ENCODE measurements around the gene IGFBPL1.

Gene IGFBPL1

DNA sequence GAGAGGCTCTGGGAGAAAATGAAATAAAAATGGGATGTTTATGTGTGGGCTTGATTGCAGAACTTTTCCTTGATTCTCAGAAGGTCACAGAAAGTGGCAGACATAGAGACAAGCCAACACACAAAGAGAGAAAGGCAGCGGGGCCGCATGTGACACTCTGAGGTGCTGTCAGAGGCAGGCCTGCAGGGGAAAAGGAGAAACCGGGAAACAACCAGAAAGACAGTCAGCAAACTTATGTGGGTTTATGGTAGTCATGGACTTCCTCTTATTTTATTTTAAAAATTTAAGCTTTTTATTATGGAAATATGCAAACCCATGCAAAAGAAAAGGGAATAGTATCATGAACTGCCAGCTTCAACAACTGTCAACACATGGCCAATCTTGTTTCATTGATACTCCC lies 16.3 kb upstream of the IGFBPL1 start:
- H3K27me3 ChIP-seq (ENCODE audit: control insufficient read depth in 3 of 3, insufficient read depth in 3 of 3, low read depth in 1 of 3, low read length in 3 of 3), result no peaks in the 10 kb centered on the region
- H3K9ac ChIP-seq (ENCODE audit: low read depth, low read length, poor library complexity), result no peak overlapping the region
- H2AFZ ChIP-seq (ENCODE audit: low read length), result no peak overlapping the region
- H3K27ac ChIP-seq (replicated peaks; ENCODE audit: low read length), result no peak overlapping the region
- H2BK12ac ChIP-seq (ENCODE audit: low read length), result no peak overlapping the region
- H3K14ac ChIP-seq (ENCODE audit: low read length), result no peak overlapping the region
- no peak overlapping the region for H2AK5ac ChIP-seq (ENCODE audit: low read depth, low read length)
- H2BK5ac ChIP-seq (ENCODE audit: low read length), result no peak overlapping the region
- no peak overlapping the region for H3K23ac ChIP-seq (ENCODE audit: low read depth, low read length, poor library complexity)
- no peak overlapping the region for H2BK15ac ChIP-seq (ENCODE audit: low read length)
- H3K18ac ChIP-seq (ENCODE audit: low read length), result no peak overlapping the region
- no peak overlapping the region for H4K91ac ChIP-seq (ENCODE audit: low read depth, low read length, poor library complexity)
- peaks cover 0 to 6% of the 10 kb centered on the region in 2 donors for H3K4me1 ChIP-seq (ENCODE audit: control insufficient read depth in 2 of 2, insufficient read depth in 1 of 2, low read depth in 1 of 2, low read length in 2 of 2)
- peaks cover 3 to 11% of the 10 kb centered on the region in 2 donors for H3K9me3 ChIP-seq (replicated peaks in 1 of 2; ENCODE audit: control insufficient read depth in 2 of 2, insufficient read depth in 1 of 2, low read depth in 1 of 2, low read length in 2 of 2)
- no peak for DNase-seq (ENCODE audit: low spot score)
- no peak overlapping the region for H3K4ac ChIP-seq (ENCODE audit: low read length)
- H3K36me3 ChIP-seq (replicated peaks in 1 of 2; ENCODE audit: control insufficient read depth in 2 of 2, insufficient read depth in 2 of 2, low read length in 2 of 2), result no peaks in the 10 kb centered on the region
- no peak overlapping the region for H3K4me2 ChIP-seq (ENCODE audit: insufficient read depth, low read length, poor library complexity, severe bottlenecking)
- no CpG with 5 or more reads among the region's 3 CpGs for WGBS, 2 donors (ENCODE audit: extremely low coverage in 2 of 2, insufficient read length in 2 of 2, insufficient replicate concordance in 1 of 2)
- H3K79me1 ChIP-seq (ENCODE audit: low read depth, low read length), result no peaks in the 10 kb centered on the region
- H3K4me3 ChIP-seq (ENCODE audit: low read length in 2 of 2), result no peak overlapping the region
- no peak overlapping the region for H4K8ac ChIP-seq (ENCODE audit: low read depth, low read length)
- H2BK120ac ChIP-seq (ENCODE audit: low read depth, low read length), result no peak overlapping the region

DNA sequence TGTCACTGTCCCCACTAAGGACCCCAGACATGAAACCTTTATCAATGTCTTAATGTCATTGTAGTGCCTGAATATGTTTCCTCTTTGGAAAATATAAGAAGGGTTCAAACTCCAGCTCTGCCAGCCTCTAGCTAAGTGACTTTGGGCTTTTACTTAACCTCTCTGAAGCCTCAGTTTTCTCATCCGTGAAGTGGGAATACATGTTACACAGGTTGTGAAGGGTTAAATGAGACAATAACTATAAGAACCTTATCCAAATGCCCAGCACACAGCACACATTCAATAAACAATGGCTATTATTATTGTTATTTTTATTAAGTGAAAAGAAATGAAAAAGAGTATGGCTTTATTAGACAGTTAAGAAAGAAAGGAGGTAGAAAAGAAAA lies 15.7 kb upstream of the IGFBPL1 start:
- DNase-seq (ENCODE audit: low spot score), result no peak
- WGBS, 2 donors (ENCODE audit: extremely low coverage in 2 of 2, insufficient read length in 2 of 2, insufficient replicate concordance in 1 of 2), result no CpG with 5 or more reads among the region's 1 CpG

DNA sequence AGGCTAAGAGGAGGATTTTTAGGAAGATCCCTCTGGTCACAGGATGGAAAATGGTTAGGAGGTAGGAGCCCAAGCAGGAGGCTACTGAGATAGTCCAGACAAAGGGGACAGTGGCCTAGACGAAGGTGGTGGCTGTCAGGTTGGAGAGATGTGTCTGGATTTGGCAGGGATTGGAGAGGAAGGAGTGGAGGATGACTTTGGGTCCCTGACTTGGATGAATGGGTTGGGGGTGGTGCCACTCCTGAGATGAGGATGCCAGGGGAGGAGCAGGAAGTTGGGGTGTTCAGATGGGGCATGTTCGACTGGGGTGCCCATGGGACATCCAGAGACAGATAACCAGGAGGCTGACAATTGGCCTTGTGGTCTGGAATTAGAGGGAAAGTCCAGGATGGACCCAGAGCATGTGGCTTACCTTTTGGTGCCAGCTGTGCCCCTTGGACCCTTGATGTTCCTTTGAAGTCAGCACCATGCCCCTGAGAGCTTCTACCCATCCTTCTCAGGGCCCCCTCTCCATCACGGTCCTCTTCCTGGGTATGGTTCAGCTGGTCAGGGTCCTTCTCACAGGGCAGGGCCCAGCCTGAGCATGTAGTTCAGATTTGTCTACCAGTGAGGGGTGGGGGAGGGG lies 15.1 kb upstream of the IGFBPL1 start:
- Histone ChIP-seq H2BK15ac (ENCODE audit: low read length) (no peak overlapping the region), H2BK120ac (ENCODE audit: low read depth, low read length) (no peak overlapping the region), H3K18ac (ENCODE audit: low read length) (no peak overlapping the region), H3K9me3 (replicated peaks in 1 of 2; ENCODE audit: control insufficient read depth in 2 of 2, insufficient read depth in 1 of 2, low read depth in 1 of 2, low read length in 2 of 2) (peaks cover 0 to 11% of the 10 kb centered on the region in 2 donors), H3K27ac (replicated peaks; ENCODE audit: low read length) (no peak overlapping the region), H3K36me3 (replicated peaks in 1 of 2; ENCODE audit: control insufficient read depth in 2 of 2, insufficient read depth in 2 of 2, low read length in 2 of 2) (no peaks in the 10 kb centered on the region), H3K9ac (ENCODE audit: low read depth, low read length, poor library complexity) (no peak overlapping the region), H2AFZ (ENCODE audit: low read length) (no peak overlapping the region), H3K4me2 (ENCODE audit: insufficient read depth, low read length, poor library complexity, severe bottlenecking) (no peak overlapping the region), H3K27me3 (ENCODE audit: control insufficient read depth in 3 of 3, insufficient read depth in 3 of 3, low read depth in 1 of 3, low read length in 3 of 3) (no peaks in the 10 kb centered on the region), H3K4me1 (ENCODE audit: control insufficient read depth in 2 of 2, insufficient read depth in 1 of 2, low read depth in 1 of 2, low read length in 2 of 2) (peaks cover 0 to 6% of the 10 kb centered on the region in 2 donors), H4K8ac (ENCODE audit: low read depth, low read length) (peak overlapping the region; percentile 57), H2BK5ac (ENCODE audit: low read length) (peak overlapping the region; percentile 26), H3K79me1 (ENCODE audit: low read depth, low read length) (no peaks in the 10 kb centered on the region), H3K4ac (ENCODE audit: low read length) (no peak overlapping the region), H3K14ac (ENCODE audit: low read length) (no peak overlapping the region), H2AK5ac (ENCODE audit: low read depth, low read length) (peak overlapping the region; percentile 72), H4K91ac (ENCODE audit: low read depth, low read length, poor library complexity) (no peak overlapping the region), H3K23ac (ENCODE audit: low read depth, low read length, poor library complexity) (no peak overlapping the region), H2BK12ac (ENCODE audit: low read length) (no peak overlapping the region), H3K4me3 (ENCODE audit: low read length in 2 of 2) (peak overlapping the region in 1 of 2 donors; percentile 20)
- no CpG with 5 or more reads among the region's 3 CpGs for WGBS, 2 donors (ENCODE audit: extremely low coverage in 2 of 2, insufficient read length in 2 of 2, insufficient replicate concordance in 1 of 2)
- DNase-seq (ENCODE audit: low spot score), result no peak

More for the DNA sequence above, 15.7 kb upstream of the IGFBPL1 start:
- Histone ChIP-seq H2AFZ (ENCODE audit: low read length) (no peak overlapping the region), H3K9me3 (replicated peaks in 1 of 2; ENCODE audit: control insufficient read depth in 2 of 2, insufficient read depth in 1 of 2, low read depth in 1 of 2, low read length in 2 of 2) (peaks cover under 1 to 11% of the 10 kb centered on the region in 2 donors), H3K9ac (ENCODE audit: low read depth, low read length, poor library complexity) (no peak overlapping the region), H3K4ac (ENCODE audit: low read length) (no peak overlapping the region), H4K91ac (ENCODE audit: low read depth, low read length, poor library complexity) (no peak overlapping the region), H3K27me3 (ENCODE audit: control insufficient read depth in 3 of 3, insufficient read depth in 3 of 3, low read depth in 1 of 3, low read length in 3 of 3) (no peaks in the 10 kb centered on the region), H3K14ac (ENCODE audit: low read length) (no peak overlapping the region), H3K27ac (replicated peaks; ENCODE audit: low read length) (no peak overlapping the region), H4K8ac (ENCODE audit: low read depth, low read length) (no peak overlapping the region), H2AK5ac (ENCODE audit: low read depth, low read length) (no peak overlapping the region), H3K79me1 (ENCODE audit: low read depth, low read length) (no peaks in the 10 kb centered on the region), H3K23ac (ENCODE audit: low read depth, low read length, poor library complexity) (no peak overlapping the region), H3K18ac (ENCODE audit: low read length) (no peak overlapping the region), H3K4me3 (ENCODE audit: low read length in 2 of 2) (no peak overlapping the region), H2BK120ac (ENCODE audit: low read depth, low read length) (no peak overlapping the region), H3K4me2 (ENCODE audit: insufficient read depth, low read length, poor library complexity, severe bottlenecking) (no peak overlapping the region), H3K36me3 (replicated peaks in 1 of 2; ENCODE audit: control insufficient read depth in 2 of 2, insufficient read depth in 2 of 2, low read length in 2 of 2) (no peaks in the 10 kb centered on the region), H2BK15ac (ENCODE audit: low read length) (no peak overlapping the region), H2BK12ac (ENCODE audit: low read length) (no peak overlapping the region), H2BK5ac (ENCODE audit: low read length) (no peak overlapping the region), H3K4me1 (ENCODE audit: control insufficient read depth in 2 of 2, insufficient read depth in 1 of 2, low read depth in 1 of 2, low read length in 2 of 2) (peaks cover 0 to 6% of the 10 kb centered on the region in 2 donors)

DNA sequence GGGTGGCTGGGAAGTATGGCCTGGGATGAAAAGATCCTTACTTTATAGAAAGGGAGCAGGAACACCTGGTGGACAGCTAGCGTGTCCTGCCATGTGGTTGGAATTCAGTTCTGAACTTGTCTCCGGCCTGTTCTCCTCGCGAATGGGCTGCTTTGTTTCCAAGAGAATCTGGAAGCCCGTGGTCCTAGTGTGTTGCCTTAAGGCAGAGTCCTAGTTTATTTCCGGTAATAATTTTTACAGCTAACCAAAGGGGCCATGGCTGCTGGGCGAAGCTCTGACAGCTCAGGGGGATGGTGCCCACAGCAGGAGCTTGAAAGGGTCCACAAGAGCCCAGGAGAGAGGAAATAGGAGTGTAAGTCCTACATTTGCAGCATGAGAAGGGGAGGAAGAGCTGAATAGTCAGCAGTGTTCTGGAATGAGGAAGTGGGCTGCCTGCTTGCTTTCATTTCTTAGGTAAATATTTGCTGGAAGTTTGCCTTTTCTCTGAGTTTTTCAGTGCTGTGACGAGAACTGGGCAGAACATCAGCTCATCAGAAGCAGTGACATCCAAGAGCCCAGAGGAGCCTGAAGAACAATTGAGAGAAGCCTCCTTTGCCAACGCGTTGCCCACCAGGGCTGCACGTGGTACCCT lies 13.1 kb upstream of the IGFBPL1 start:
- H3K36me3 ChIP-seq (replicated peaks in 1 of 2; ENCODE audit: control insufficient read depth in 2 of 2, insufficient read depth in 2 of 2, low read length in 2 of 2), result no peaks in the 10 kb centered on the region
- H2BK12ac ChIP-seq (ENCODE audit: low read length), result no peak overlapping the region
- no peak overlapping the region for H3K18ac ChIP-seq (ENCODE audit: low read length)
- H3K79me1 ChIP-seq (ENCODE audit: low read depth, low read length), result no peaks in the 10 kb centered on the region
- H2BK15ac ChIP-seq (ENCODE audit: low read length), result no peak overlapping the region
- no peaks in the 10 kb centered on the region for H3K27me3 ChIP-seq (ENCODE audit: control insufficient read depth in 3 of 3, insufficient read depth in 3 of 3, low read depth in 1 of 3, low read length in 3 of 3)
- H2AFZ ChIP-seq (ENCODE audit: low read length), result no peak overlapping the region
- WGBS, 2 donors (ENCODE audit: extremely low coverage in 2 of 2, insufficient read length in 2 of 2, insufficient replicate concordance in 1 of 2), result no CpG with 5 or more reads among the region's 11 CpGs
- peaks cover 0 to 11% of the 10 kb centered on the region in 2 donors for H3K9me3 ChIP-seq (replicated peaks in 1 of 2; ENCODE audit: control insufficient read depth in 2 of 2, insufficient read depth in 1 of 2, low read depth in 1 of 2, low read length in 2 of 2)
- DNase-seq (ENCODE audit: low spot score), result no peak
- no peak overlapping the region for H3K4me3 ChIP-seq (ENCODE audit: low read length in 2 of 2)
- H3K27ac ChIP-seq (replicated peaks; ENCODE audit: low read length), result no peak overlapping the region
- no peaks in the 10 kb centered on the region for H3K4me1 ChIP-seq (ENCODE audit: control insufficient read depth in 2 of 2, insufficient read depth in 1 of 2, low read depth in 1 of 2, low read length in 2 of 2)
- H4K8ac ChIP-seq (ENCODE audit: low read depth, low read length), result no peak overlapping the region
- H3K23ac ChIP-seq (ENCODE audit: low read depth, low read length, poor library complexity), result no peak overlapping the region
- no peak overlapping the region for H4K91ac ChIP-seq (ENCODE audit: low read depth, low read length, poor library complexity)
- no peak overlapping the region for H2BK120ac ChIP-seq (ENCODE audit: low read depth, low read length)
- no peak overlapping the region for H3K4me2 ChIP-seq (ENCODE audit: insufficient read depth, low read length, poor library complexity, severe bottlenecking)
- no peak overlapping the region for H3K14ac ChIP-seq (ENCODE audit: low read length)
- H2AK5ac ChIP-seq (ENCODE audit: low read depth, low read length), result no peak overlapping the region
- H2BK5ac ChIP-seq (ENCODE audit: low read length), result no peak overlapping the region
- no peak overlapping the region for H3K4ac ChIP-seq (ENCODE audit: low read length)
- H3K9ac ChIP-seq (ENCODE audit: low read depth, low read length, poor library complexity), result no peak overlapping the region
